22Rv1 (cell line): ENCODE results near the gene TMUB2.

ENCODE experiments used
- H3K27ac ChIP-seq: fragments of 450-650 bp; 2 replicates; pipeline ENCODE4 v1.5.1; 2017
- ZFX ChIP-seq: fragments of 450-650 bp; IDR thresholded peaks from 2 replicates; pipeline ENCODE4 v1.6.1; 2017; ENCODE audit warnings: antibody characterized with exemption, borderline replicate concordance
- TF ChIP-seq, protein P1 (sequence below): fragments of 450-650 bp; IDR thresholded peaks from 2 replicates; pipeline ENCODE4 v1.5.1; 2017; ENCODE audit warnings: mild to moderate bottlenecking

Gene TMUB2

DNA sequence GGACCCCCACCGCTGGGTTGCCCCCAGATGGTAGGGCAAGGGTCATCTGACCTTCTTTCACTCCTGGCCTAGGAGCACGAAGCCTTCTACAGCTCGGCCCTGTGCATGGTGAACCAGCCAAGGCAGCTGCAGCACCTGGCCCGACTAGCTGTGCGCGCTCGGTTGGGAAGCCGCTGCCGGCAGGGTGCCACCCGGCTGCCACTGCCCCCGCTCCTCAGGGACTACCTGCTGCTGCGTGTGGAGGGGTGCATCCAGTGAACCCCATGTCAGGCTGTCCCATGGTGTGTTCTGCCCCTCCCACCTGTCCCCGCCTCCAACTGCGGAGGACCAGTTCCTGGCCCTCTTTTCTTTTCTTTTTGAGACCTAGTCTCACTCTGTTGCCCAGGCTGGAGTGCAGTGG, 8.6 kb upstream of the TMUB2 start:
- TF ChIP-seq ZFX: no peak
- TF ChIP-seq, protein P1, sequence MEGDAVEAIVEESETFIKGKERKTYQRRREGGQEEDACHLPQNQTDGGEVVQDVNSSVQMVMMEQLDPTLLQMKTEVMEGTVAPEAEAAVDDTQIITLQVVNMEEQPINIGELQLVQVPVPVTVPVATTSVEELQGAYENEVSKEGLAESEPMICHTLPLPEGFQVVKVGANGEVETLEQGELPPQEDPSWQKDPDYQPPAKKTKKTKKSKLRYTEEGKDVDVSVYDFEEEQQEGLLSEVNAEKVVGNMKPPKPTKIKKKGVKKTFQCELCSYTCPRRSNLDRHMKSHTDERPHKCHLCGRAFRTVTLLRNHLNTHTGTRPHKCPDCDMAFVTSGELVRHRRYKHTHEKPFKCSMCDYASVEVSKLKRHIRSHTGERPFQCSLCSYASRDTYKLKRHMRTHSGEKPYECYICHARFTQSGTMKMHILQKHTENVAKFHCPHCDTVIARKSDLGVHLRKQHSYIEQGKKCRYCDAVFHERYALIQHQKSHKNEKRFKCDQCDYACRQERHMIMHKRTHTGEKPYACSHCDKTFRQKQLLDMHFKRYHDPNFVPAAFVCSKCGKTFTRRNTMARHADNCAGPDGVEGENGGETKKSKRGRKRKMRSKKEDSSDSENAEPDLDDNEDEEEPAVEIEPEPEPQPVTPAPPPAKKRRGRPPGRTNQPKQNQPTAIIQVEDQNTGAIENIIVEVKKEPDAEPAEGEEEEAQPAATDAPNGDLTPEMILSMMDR: no peak
- no peak overlapping the region for H3K27ac ChIP-seq

DNA sequence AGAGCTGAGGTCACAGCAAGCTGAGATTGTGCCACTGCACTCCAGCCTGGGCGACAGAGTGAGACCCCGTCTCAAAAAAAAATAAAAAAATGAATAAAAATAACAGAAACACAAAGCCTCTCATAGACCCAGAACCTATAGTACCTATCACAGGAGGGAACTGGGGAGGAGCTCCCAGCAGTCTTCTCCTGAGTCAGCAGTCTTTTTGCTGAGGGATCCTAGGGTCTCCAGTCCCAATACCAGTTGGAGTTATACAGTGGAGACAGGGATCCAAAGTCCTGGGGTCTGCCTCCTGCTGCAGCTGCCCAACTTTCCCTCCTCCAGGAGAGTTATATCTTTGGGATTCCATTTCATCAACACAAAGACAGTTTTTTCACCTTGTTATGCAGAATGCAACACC, 3.7 kb upstream of the TMUB2 start:
- no peak for TF ChIP-seq ZFX
- TF ChIP-seq, protein P1: no peak
- H3K27ac ChIP-seq: no peak overlapping the region

DNA sequence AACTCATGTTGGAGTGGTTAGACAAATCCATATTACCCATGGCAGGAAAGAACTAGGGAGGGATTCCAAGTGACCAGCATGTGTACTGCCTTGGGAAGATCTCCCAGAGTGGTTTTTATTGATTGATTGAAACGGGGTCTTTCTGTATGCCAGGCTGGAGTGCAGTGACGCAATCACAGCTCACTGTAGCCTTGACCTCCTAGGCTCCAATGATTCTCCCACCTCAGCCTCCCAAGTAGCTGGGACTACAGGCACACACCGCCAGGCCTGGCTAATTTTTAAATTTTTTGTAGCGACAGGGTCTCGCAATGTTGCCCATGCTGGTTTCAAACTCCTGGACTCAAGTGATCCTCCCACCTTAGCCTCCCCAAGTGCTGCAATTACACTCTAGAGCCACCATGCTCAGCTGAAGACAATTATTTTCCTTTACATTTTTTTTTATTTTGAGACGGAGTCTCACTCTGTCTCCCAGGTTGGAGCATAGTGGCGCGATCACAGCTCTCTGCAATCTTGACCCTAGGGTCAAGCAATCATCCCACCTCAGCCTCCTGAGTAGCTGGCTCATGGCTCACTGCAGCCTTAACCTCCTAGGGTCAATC, 2.5 kb upstream of the TMUB2 start:
- H3K27ac ChIP-seq: peak overlapping the region; percentile 95; the same call in 1 of the 2 replicates
- TF ChIP-seq, protein P1: no peak
- no peak for TF ChIP-seq ZFX

DNA sequence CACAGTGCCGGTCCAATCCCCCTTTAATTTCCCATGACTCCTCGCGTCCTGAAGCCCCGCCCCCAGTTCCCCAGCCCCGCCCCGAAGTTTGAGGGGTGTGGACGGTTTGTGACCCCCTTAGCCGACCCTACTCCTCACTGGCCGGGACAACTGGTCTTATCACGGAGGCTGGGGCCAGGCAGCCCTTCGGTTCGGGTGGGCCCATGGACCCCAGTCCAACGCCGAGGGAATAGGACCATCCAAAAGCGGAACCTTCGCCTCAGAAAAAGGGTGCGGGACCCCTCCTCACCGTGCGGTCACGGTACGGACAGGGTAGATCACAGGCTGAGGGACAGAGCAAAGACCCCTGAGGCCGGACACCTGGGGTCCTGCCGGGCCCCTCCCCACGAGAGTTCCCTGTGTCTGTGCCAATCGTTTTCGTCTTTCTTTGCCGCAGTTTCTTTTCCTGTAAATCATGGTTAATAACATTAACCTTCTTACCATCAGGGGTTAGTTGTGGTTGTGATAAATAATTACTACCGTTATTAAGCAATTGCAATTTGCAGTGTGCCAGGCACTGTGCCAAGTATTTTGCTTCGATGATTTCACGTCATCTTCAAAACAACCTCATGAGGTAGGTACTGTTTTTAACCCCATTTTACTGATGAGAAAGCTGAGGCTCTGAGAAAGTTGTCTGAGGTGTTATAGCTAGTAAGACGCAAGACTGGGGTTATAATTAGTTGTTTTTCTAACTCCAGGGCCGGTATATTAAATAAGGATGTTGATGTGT, 543 bp downstream of the TMUB2 start:
- H3K27ac ChIP-seq: peak overlapping the region; percentile 95
- TF ChIP-seq ZFX: no peak
- TF ChIP-seq, protein P1: no peak

DNA sequence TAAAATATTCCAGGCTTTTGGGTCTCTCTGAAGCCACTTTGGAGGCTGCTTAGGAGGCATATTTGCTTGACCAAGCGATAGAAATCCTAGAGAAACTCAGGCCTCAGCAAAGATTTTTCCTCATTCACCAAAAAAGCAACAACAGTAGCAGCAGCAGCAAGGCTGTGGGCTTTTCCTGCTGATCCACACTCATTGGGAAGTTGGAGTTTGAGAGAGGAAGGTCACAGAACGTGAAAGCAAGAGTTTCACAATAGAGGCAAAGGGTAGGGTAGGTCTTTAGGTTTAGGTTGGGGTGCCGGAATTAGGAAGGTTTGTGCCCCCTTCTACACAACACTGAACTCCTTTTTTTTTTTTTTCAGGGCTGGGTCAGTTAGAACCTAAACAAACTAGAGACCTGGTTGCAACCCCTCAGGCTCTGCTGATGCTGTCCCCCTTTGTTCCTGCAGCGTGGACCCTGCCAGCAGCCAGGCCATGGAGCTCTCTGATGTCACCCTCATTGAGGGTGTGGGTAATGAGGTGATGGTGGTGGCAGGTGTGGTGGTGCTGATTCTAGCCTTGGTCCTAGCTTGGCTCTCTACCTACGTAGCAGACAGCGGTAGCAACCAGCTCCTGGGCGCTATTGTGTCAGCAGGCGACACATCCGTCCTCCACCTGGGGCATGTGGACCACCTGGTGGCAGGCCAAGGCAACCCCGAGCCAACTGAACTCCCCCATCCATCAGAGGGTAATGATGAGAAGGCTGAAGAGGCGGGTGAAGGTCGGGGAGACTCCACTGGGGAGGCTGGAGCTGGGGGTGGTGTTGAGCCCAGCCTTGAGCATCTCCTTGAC, 2.0 kb downstream of the TMUB2 start:
- TF ChIP-seq ZFX: no peak
- TF ChIP-seq, protein P1: no peak
- peak overlapping the region; percentile 95; the same call in 1 of the 2 replicates for H3K27ac ChIP-seq

DNA sequence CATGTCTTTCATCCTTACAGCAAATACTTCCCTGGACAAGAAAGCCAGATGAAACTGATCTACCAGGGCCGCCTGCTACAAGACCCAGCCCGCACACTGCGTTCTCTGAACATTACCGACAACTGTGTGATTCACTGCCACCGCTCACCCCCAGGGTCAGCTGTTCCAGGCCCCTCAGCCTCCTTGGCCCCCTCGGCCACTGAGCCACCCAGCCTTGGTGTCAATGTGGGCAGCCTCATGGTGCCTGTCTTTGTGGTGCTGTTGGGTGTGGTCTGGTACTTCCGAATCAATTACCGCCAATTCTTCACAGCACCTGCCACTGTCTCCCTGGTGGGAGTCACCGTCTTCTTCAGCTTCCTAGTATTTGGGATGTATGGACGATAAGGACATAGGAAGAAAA, 3.7 kb downstream of the TMUB2 start:
- TF ChIP-seq ZFX: no peak
- TF ChIP-seq, protein P1: no peak
- 0 out of 2 replicates have a peak overlapping the region, but pooled peaks have one; percentile 52 for H3K27ac ChIP-seq
